Endothelial cell of umbilical vein (primary cell): ENCODE results near the gene DRAP1. TPM values are rescaled to one million over a fixed set of nuclear protein-coding genes. Genes with fewer than 3 reads are reported as not detected.

Experiments
- BruUV-seq: library from RNA; stranded (reverse); fragments of 400-500 nt; replicated peaks from 2 replicates; lab custom pipeline; 2021; lab: Mats Ljungman, UMichigan
- CTCF ChIA-PET: fragments of 300-600, 350-600 bp; sonication (Branson Sonifier 250); formaldehyde crosslinking; loops from one replicate; lab custom pipeline; 2021; ENCODE audit warnings: antibody characterized with exemption, inconsistent platforms; lab: Charles Lee
- POLR2A ChIA-PET: fragments of 300-600, 350-600 bp; sonication (Branson Sonifier 250); formaldehyde crosslinking; loops from one replicate; lab custom pipeline; 2021; ENCODE audit warnings: antibody characterized with exemption, inconsistent platforms; lab: Charles Lee
- DNase-seq: peaks from one replicate; pipeline ENCODE4 v3.0.0-alpha.2; 2011; ENCODE audit warnings: low read depth, low spot score
- FAIRE-seq: peaks from 2 replicates; lab custom pipeline; 2011; peaks lifted over from hg19 to GRCh38; lab: Jason Lieb, UNC
- H2AFZ ChIP-seq: 2 replicates; pipeline ENCODE4 v1.6.0; 2012; ENCODE audit warnings: low read depth, low read length, control low read depth, inconsistent platforms
- H3K27ac ChIP-seq: 2 replicates; pipeline ENCODE4 v1.5.1; 2011; ENCODE audit warnings: low read depth, mild to moderate bottlenecking, control low read depth, low read length, moderate library complexity; ENCODE audit not compliant: insufficient read depth
- H3K27me3 ChIP-seq, 2 experiments: 2 replicates each; pipeline versions ENCODE4 v1.6.0 to v1.6.1; 2011; ENCODE audit warnings: low read length in 2 of 2, mixed read lengths in 1 of 2; ENCODE audit not compliant: control insufficient read depth in 2 of 2, insufficient read depth in 2 of 2
- H3K36me3 ChIP-seq, 2 experiments: 2 replicates in 1 of 2; 3 replicates in 1 of 2; pipeline ENCODE4 v1.5.1; 2011; ENCODE audit warnings: low read length in 2 of 2, mild to moderate bottlenecking in 1 of 2, moderate library complexity in 1 of 2; ENCODE audit not compliant: control insufficient read depth in 2 of 2, insufficient read depth in 2 of 2; ENCODE audit errors: extremely low read depth in 1 of 2
- H3K4me1 ChIP-seq: 3 replicates; pipeline ENCODE4 v1.5.1; 2011; ENCODE audit warnings: mild to moderate bottlenecking, low read length; ENCODE audit not compliant: control insufficient read depth, insufficient read depth; ENCODE audit errors: extremely low read depth
- H3K4me2 ChIP-seq: 2 replicates; pipeline ENCODE4 v1.6.1; 2011; ENCODE audit warnings: low read length, control low read depth, mixed read lengths; ENCODE audit not compliant: insufficient read depth
- H3K4me3 ChIP-seq, 3 experiments: fragments of 200-600 bp in 1 of 3; sonication (generic), shearing (Covaris generic) in 1 of 3; replicated peaks in 1 of 3; 2 replicates each; pipeline ENCODE4 v1.5.1; 2011 to 2016; ENCODE audit warnings: control low read depth in 3 of 3, low read length in 3 of 3, mild to moderate bottlenecking in 2 of 3, inconsistent platforms in 1 of 3, low read depth in 1 of 3, moderate library complexity in 1 of 3; ENCODE audit not compliant: insufficient read depth in 1 of 3
- H3K79me2 ChIP-seq: 2 replicates; pipeline ENCODE4 v1.6.0; 2012; ENCODE audit warnings: low read length, inconsistent platforms; ENCODE audit not compliant: control insufficient read depth, insufficient read depth
- H3K9ac ChIP-seq: replicated peaks from 2 replicates; pipeline ENCODE3; 2011; ENCODE audit warnings: low read length, control low read depth; ENCODE audit not compliant: insufficient read depth; ENCODE audit errors: extremely low read depth
- H3K9me1 ChIP-seq: replicated peaks from 3 replicates; pipeline ENCODE4 v1.6.0; 2011; ENCODE audit warnings: mild to moderate bottlenecking, low read length; ENCODE audit not compliant: control insufficient read depth, insufficient read depth; ENCODE audit errors: extremely low read depth
- H3K9me3 ChIP-seq: replicated peaks from 2 replicates; pipeline ENCODE4 v1.5.1; 2012; ENCODE audit warnings: low read length, inconsistent platforms; ENCODE audit not compliant: control insufficient read depth, insufficient read depth
- H4K20me1 ChIP-seq: replicated peaks from 2 replicates; pipeline ENCODE3; 2011; ENCODE audit warnings: mild to moderate bottlenecking, low read length; ENCODE audit not compliant: control insufficient read depth, insufficient read depth; ENCODE audit errors: extremely low read depth
- FOS ChIP-seq: IDR thresholded peaks from 2 replicates; pipeline ENCODE4 v1.6.1; 2011; ENCODE audit warnings: mild to moderate bottlenecking, low read length, moderate library complexity, borderline replicate concordance; ENCODE audit not compliant: insufficient read depth
- GATA2 ChIP-seq: IDR thresholded peaks from 2 replicates; pipeline ENCODE4 v1.7.0; 2011; ENCODE audit warnings: low read depth, mild to moderate bottlenecking, moderate library complexity, mixed read lengths, low read length; ENCODE audit not compliant: insufficient read length, insufficient read depth
- JUN ChIP-seq: IDR thresholded peaks from 2 replicates; pipeline ENCODE4 v1.6.1; 2011; ENCODE audit warnings: borderline replicate concordance, low read depth; ENCODE audit not compliant: insufficient read length, insufficient read depth
- POLR2A ChIP-seq: IDR thresholded peaks from 2 replicates; pipeline ENCODE4 v1.6.1; 2012; ENCODE audit warnings: low read depth, mild to moderate bottlenecking, control low read depth, low read length
- POLR2AphosphoS5 ChIP-seq: IDR thresholded peaks from 2 replicates; pipeline ENCODE4 v1.6.1; 2012; ENCODE audit warnings: low read depth, mild to moderate bottlenecking, control low read depth, low read length, moderate library complexity; ENCODE audit not compliant: insufficient read depth
- dilution Hi-C: fragments of 300-500 bp; cut with MboI; formaldehyde crosslinking; loops from one replicate; pipeline ENCODE4 v1.15.0; 2019; ENCODE audit warnings: low sequenced_read_pairs; ENCODE audit not compliant: extremely low pct_ligation_motif_present
- intact Hi-C: fragments of 100-400 bp; cut with micrococcal nuclease; formaldehyde crosslinking; loops from one replicate; pipeline ENCODE4 v1.10.0; 2022
- polyA plus RNA-seq, 4 experiments: library from polyadenylated mRNA; depleted of rRNA in 3 of 4; stranded (reverse) in 3 of 4; unstranded in 1 of 4; fragments of >200 nt; gene quantifications; 2 replicates each; pipeline versions ENCODE4 v1.2.1 to v1.2.3, GENCODE V29; 2011 to 2012; ENCODE audit warnings: missing spikeins in 1 of 4
- total RNA-seq: library from RNA; stranded (reverse); gene quantifications from 2 replicates; pipeline ENCODE4 v1.2.3, GENCODE V29; 2021
- TF ChIP-seq, protein P1 (sequence below): IDR thresholded peaks from 2 replicates; pipeline ENCODE4 v1.6.1; 2011; ENCODE audit not compliant: insufficient read depth, insufficient read length
- TF ChIP-seq, protein P2 (sequence below), 2 donors: IDR thresholded peaks; 1 replicate in 1 of 2; 2 replicates in 1 of 2; pipeline ENCODE4 v1.5.1; 2011; ENCODE audit warnings: low read length in 2 of 2, mild to moderate bottlenecking in 2 of 2, moderate library complexity in 2 of 2, control low read depth in 1 of 2, inconsistent platforms in 1 of 2, low read depth in 1 of 2; ENCODE audit not compliant: insufficient read depth in 1 of 2; ENCODE audit errors: extremely low read depth in 1 of 2

The DRAP1 gene
- total and polyA plus RNA-seq, 2 donors (not counting 3 experiments of a cell fraction or from before 2014, with no cell fraction given) = 74.9 to 114 TPM

DNA sequence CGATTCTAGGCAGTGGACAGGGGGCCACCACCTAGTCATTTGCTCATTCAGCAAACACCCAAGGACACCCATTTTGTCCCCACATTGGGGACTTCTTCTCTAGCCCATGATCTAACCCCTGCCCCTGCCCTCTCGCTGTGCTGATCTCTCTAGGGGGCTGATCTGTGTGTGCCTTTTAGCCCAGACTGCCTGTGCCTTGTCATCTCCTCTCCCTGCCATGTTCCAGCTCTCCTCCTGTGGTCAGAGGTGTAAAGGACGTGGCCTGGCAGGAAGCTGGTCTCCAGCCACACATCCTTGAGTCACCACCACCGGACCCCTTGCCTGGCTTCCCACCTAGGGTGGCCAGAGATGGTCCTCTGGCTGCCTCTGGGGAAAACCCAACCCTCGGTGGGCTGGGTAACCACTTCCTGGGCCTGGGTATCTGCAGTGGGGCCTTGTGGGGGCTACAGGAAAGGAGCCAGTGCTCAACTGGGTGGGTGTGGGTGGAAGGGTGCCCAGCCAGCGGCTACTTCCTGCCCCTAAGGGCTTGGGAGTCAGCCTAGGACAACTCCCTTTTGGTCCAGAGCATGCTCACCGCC is 38.3 kb upstream of the DRAP1 start:
- Histone ChIP-seq H3K79me2 (no peaks in the 10 kb centered on the region), H2AFZ (no peak overlapping the region), H3K4me3 (no peak overlapping the region), H3K27ac (no peak overlapping the region), H3K9me3 (no peaks in the 10 kb centered on the region), H3K4me1 (no peaks in the 10 kb centered on the region), H3K4me2 (no peak overlapping the region), H3K9me1 (no peaks in the 10 kb centered on the region), H3K27me3 (no peaks in the 10 kb centered on the region), H3K36me3 (peaks cover 4 to 27% of the 10 kb centered on the region in 2 experiments), H4K20me1 (no peaks in the 10 kb centered on the region), H3K9ac (no peak overlapping the region)
- no peak for DNase-seq
- no peak for FAIRE-seq
- POLR2A ChIA-PET = no interaction called here
- intact Hi-C loops = no loop called here
- no TSS peak for BruUV-seq
- dilution Hi-C loops = no loop called here
- CTCF ChIA-PET = interaction anchor here (0.9 to 1.8 kb wide), 4 partner anchors 20 to 108 kb away, joined by 3 to 4 read pairs (median 4); partner anchors contain the start of gene MUS81
- TF ChIP-seq POLR2A (no peak), JUN (no peak), POLR2AphosphoS5 (no peak), FOS (no peak), GATA2 (no peak)
- TF ChIP-seq, protein P1, sequence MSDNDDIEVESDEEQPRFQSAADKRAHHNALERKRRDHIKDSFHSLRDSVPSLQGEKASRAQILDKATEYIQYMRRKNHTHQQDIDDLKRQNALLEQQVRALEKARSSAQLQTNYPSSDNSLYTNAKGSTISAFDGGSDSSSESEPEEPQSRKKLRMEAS = no peak
- TF ChIP-seq, protein P2, sequence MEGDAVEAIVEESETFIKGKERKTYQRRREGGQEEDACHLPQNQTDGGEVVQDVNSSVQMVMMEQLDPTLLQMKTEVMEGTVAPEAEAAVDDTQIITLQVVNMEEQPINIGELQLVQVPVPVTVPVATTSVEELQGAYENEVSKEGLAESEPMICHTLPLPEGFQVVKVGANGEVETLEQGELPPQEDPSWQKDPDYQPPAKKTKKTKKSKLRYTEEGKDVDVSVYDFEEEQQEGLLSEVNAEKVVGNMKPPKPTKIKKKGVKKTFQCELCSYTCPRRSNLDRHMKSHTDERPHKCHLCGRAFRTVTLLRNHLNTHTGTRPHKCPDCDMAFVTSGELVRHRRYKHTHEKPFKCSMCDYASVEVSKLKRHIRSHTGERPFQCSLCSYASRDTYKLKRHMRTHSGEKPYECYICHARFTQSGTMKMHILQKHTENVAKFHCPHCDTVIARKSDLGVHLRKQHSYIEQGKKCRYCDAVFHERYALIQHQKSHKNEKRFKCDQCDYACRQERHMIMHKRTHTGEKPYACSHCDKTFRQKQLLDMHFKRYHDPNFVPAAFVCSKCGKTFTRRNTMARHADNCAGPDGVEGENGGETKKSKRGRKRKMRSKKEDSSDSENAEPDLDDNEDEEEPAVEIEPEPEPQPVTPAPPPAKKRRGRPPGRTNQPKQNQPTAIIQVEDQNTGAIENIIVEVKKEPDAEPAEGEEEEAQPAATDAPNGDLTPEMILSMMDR (IDR thresholded peaks at IDR 0.05; ENCODE audit: extremely low read depth in 1 of 2, insufficient read depth in 1 of 2, low read depth in 1 of 2, low read length in 2 of 2) = no peak
